ENCODE measurements around the gene C4orf50. TPM values are rescaled to one million over a fixed set of nuclear protein-coding genes. Genes with fewer than 3 reads are reported as not detected.

C4orf50 gene
- total and polyA plus RNA-seq, 2 of the 13 experiments (the other 11 are each of a cell fraction or from before 2014, with no cell fraction given): not detected

- intact Hi-C loops (cut with micrococcal nuclease; ENCODE audit: unreplicated experiment) (no loop called here), in situ Hi-C loops (cut with HindIII; ENCODE audit: extremely low pct_ligation_motif_present, low pct_unique_long_range_greater_than_20kb) (no loop called here)
- Histone ChIP-seq H3K4me3 (replicated peaks in 1 of 3; ENCODE audit: insufficient read depth in 1 of 3, low read depth in 2 of 3, low read length in 3 of 3) (no peak overlapping the region), H2AFZ (ENCODE audit: low read length) (no peak overlapping the region), H4K20me1 (ENCODE audit: insufficient read depth, low read length) (no peaks in the 10 kb centered on the region), H3K9me3 (ENCODE audit: low read length) (peaks cover 45% of the 10 kb centered on the region), H3K27me3 (ENCODE audit: control insufficient read depth in 1 of 2, insufficient read depth in 2 of 2, low read length in 2 of 2) (no peaks in the 10 kb centered on the region), H3K4me2 (ENCODE audit: low read depth, low read length) (no peak overlapping the region), H3K79me2 (ENCODE audit: insufficient read depth, low read length) (no peaks in the 10 kb centered on the region), H3K9ac (ENCODE audit: insufficient read depth, low read depth, low read length) (no peak overlapping the region), H3K36me3 (replicated peaks in 1 of 2; ENCODE audit: control insufficient read depth in 1 of 2, insufficient read depth in 2 of 2, low read length in 2 of 2) (no peaks in the 10 kb centered on the region), H3K27ac (ENCODE audit: extremely low read length, insufficient read depth, low read length) (no peak overlapping the region), H3K4me1 (ENCODE audit: insufficient read depth, low read length) (no peaks in the 10 kb centered on the region)
- DNase-seq (ENCODE audit: low spot score) (no peak), FAIRE-seq (no peak), ATAC-seq (no peak)
- CTCF ChIA-PET (ENCODE audit: low intra/inter-chr PET ratio, low total read pairs): no interaction called here
- WGBS (ENCODE audit: low lambda C conversion rate): 35% methylated on average over 12 of the region's 15 CpGs
- BruUV-seq (replicated peaks): no TSS peak
- POLR2A ChIA-PET: no interaction called here
- TF ChIP-seq ZNF558 (CRISPR knock-in tag; IDR thresholded peaks at IDR 0.05; ENCODE audit: borderline replicate concordance) (no peak), ZNF7 (CRISPR knock-in tag; IDR thresholded peaks at IDR 0.05) (no peak), SNAI1 (CRISPR knock-in tag; IDR thresholded peaks at IDR 0.05; ENCODE audit: borderline replicate concordance) (no peak), ARHGAP35 (CRISPR knock-in tag; IDR thresholded peaks at IDR 0.05; ENCODE audit: borderline replicate concordance) (no peak), SMAD3 (CRISPR knock-in tag; IDR thresholded peaks at IDR 0.05) (no peak), SIX4 (CRISPR knock-in tag; IDR thresholded peaks at IDR 0.05) (no peak), SP5 (CRISPR knock-in tag; IDR thresholded peaks at IDR 0.05; ENCODE audit: borderline replicate concordance, low read depth) (no peak), ZNF629 (CRISPR knock-in tag; conservative IDR thresholded peaks at IDR 0.05) (no peak), ZFP41 (CRISPR knock-in tag; IDR thresholded peaks at IDR 0.05; ENCODE audit: borderline replicate concordance) (no peak), KLF13 (CRISPR knock-in tag; IDR thresholded peaks at IDR 0.05) (no peak), NR1H2 (CRISPR knock-in tag; IDR thresholded peaks at IDR 0.05; ENCODE audit: borderline replicate concordance, low read depth) (no peak), ZNF670 (CRISPR knock-in tag; IDR thresholded peaks at IDR 0.05; ENCODE audit: borderline replicate concordance) (no peak), PBX3 (CRISPR knock-in tag; IDR thresholded peaks at IDR 0.05; ENCODE audit: borderline replicate concordance) (no peak), SP1 (IDR thresholded peaks at IDR 0.05) (no peak), SP1 (CRISPR knock-in tag; IDR thresholded peaks at IDR 0.05) (no peak), SAFB2 (CRISPR knock-in tag; IDR thresholded peaks at IDR 0.05; ENCODE audit: borderline replicate concordance, low read depth) (no peak), NFE2L2 (IDR thresholded peaks at IDR 0.05; ENCODE audit: low read length) (no peak), ZNF124 (CRISPR knock-in tag; IDR thresholded peaks at IDR 0.05) (no peak)
- TF ChIP-seq, protein P1, sequence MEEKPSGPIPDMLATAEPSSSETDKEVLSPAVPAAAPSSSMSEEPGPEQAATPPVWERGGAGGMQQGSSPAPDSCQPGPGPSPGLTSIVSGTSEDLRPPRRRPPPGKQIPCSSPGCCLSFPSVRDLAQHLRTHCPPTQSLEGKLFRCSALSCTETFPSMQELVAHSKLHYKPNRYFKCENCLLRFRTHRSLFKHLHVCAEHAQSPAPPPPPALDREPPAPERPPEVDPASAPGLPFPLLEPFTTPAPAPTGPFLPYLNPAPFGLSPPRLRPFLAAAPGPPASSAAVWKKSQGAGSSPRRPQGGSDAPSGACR (CRISPR knock-in tag; IDR thresholded peaks at IDR 0.05): no peak
- TF ChIP-seq, protein P2, sequence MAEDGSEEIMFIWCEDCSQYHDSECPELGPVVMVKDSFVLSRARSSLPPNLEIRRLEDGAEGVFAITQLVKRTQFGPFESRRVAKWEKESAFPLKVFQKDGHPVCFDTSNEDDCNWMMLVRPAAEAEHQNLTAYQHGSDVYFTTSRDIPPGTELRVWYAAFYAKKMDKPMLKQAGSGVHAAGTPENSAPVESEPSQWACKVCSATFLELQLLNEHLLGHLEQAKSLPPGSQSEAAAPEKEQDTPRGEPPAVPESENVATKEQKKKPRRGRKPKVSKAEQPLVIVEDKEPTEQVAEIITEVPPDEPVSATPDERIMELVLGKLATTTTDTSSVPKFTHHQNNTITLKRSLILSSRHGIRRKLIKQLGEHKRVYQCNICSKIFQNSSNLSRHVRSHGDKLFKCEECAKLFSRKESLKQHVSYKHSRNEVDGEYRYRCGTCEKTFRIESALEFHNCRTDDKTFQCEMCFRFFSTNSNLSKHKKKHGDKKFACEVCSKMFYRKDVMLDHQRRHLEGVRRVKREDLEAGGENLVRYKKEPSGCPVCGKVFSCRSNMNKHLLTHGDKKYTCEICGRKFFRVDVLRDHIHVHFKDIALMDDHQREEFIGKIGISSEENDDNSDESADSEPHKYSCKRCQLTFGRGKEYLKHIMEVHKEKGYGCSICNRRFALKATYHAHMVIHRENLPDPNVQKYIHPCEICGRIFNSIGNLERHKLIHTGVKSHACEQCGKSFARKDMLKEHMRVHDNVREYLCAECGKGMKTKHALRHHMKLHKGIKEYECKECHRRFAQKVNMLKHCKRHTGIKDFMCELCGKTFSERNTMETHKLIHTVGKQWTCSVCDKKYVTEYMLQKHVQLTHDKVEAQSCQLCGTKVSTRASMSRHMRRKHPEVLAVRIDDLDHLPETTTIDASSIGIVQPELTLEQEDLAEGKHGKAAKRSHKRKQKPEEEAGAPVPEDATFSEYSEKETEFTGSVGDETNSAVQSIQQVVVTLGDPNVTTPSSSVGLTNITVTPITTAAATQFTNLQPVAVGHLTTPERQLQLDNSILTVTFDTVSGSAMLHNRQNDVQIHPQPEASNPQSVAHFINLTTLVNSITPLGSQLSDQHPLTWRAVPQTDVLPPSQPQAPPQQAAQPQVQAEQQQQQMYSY (CRISPR knock-in tag; IDR thresholded peaks at IDR 0.05): no peak
These were observed 38.9 kb upstream of the C4orf50 start for GRCh38 chr4:6056976-6057766.

All from HepG2 (cell line).